HCT116 (cell line): ENCODE data around the gene MOG. TPM values are rescaled to one million over a fixed set of nuclear protein-coding genes. Genes with fewer than 3 reads are reported as not detected.

Experiments used
- ATAC-seq: fragments of 200-7000 bp; cut with Tn5 transposase; 2 replicates; pipeline ENCODE4 v1.9.1; 2020; ENCODE audit warnings: mild to moderate bottlenecking, moderate library complexity
- BruUV-seq: library from RNA; stranded (reverse); fragments of 400-500 nt; replicated peaks from 2 replicates; lab custom pipeline; 2021; lab: Mats Ljungman, UMichigan
- CTCF ChIA-PET: fragments of 300-600 bp; sonication (Branson Sonifier 250); formaldehyde crosslinking; loops from one replicate; lab custom pipeline; 2021; ENCODE audit warnings: antibody characterized with exemption; lab: Charles Lee
- POLR2A ChIA-PET: fragments of 300-600, 350-600 bp; sonication (Branson Sonifier 250); formaldehyde crosslinking; loops from one replicate; lab custom pipeline; 2021; ENCODE audit warnings: antibody characterized with exemption; lab: Charles Lee
- RAD21 ChIA-PET, 2 experiments: fragments of 300-600 bp; sonication (Branson Sonifier 250); formaldehyde crosslinking; loops; one replicate each; lab custom pipeline; 2023; ENCODE audit warnings: low total read pairs in 2 of 2; ENCODE audit not compliant: uncharacterized antibody in 2 of 2, unreplicated experiment in 2 of 2, low non-redundant PET in 1 of 2; lab: Charles Lee
- DNase-seq: peaks from one replicate; pipeline ENCODE4 v3.0.0-alpha.2; 2010; ENCODE audit warnings: low read depth, low spot score
- H2AFZ ChIP-seq: fragments of 200-600 bp; shearing (Covaris generic), sonication (generic); 2 replicates; pipeline ENCODE4 v1.6.1; 2017; ENCODE audit warnings: low read depth, mixed run types, mixed read lengths, antibody characterized with exemption, low read length; ENCODE audit not compliant: poor library complexity, severe bottlenecking
- H3K27ac ChIP-seq: 2 replicates; pipeline ENCODE4 v1.5.1; 2012; ENCODE audit warnings: low read depth, low read length
- H3K27me3 ChIP-seq: fragments of 200-600 bp; sonication (generic); 2 replicates; pipeline ENCODE4 v1.6.1; 2016; ENCODE audit warnings: mixed run types, low read length, mixed read lengths; ENCODE audit not compliant: insufficient read depth
- H3K36me3 ChIP-seq, 2 experiments: fragments of 200-500 bp in 1 of 2; fragments of 200-600 bp in 1 of 2; sonication (Bioruptor generic) in 1 of 2; sonication (generic) in 1 of 2; 2 replicates each; pipeline versions ENCODE4 v1.5.1 to v1.6.1; 2014 to 2016; ENCODE audit warnings: low read length in 2 of 2, inconsistent platforms in 1 of 2, mixed read lengths in 1 of 2, mixed run types in 1 of 2; ENCODE audit not compliant: insufficient read depth in 2 of 2, control insufficient read depth in 1 of 2
- H3K4me1 ChIP-seq, 2 experiments: fragments of 200-600 bp in 1 of 2; sonication (generic) in 1 of 2; 2 replicates each; pipeline versions ENCODE4 v1.5.1 to v1.6.1; 2012 to 2017; ENCODE audit warnings: low read length in 2 of 2, inconsistent platforms in 1 of 2, mild to moderate bottlenecking in 1 of 2, mixed read lengths in 1 of 2, mixed run types in 1 of 2, moderate library complexity in 1 of 2; ENCODE audit not compliant: insufficient read depth in 2 of 2, control insufficient read depth in 1 of 2
- H3K4me2 ChIP-seq: fragments of 200-600 bp; sonication (generic); 2 replicates; pipeline ENCODE4 v1.6.1; 2017; ENCODE audit warnings: mixed run types, low read length, mixed read lengths
- H3K4me3 ChIP-seq, 2 experiments: fragments of 200-600 bp in 1 of 2; sonication (generic) in 1 of 2; replicated peaks in 1 of 2; 2 replicates each; pipeline ENCODE4 v1.5.1; 2011 to 2016; ENCODE audit warnings: low read length in 2 of 2, control low read depth in 1 of 2, low read depth in 1 of 2, mild to moderate bottlenecking in 1 of 2, mixed read lengths in 1 of 2, mixed run types in 1 of 2
- H3K79me2 ChIP-seq: fragments of 200-600 bp; sonication (generic); 2 replicates; pipeline ENCODE4 v1.6.1; 2017; ENCODE audit warnings: mild to moderate bottlenecking, mixed run types, low read length, moderate library complexity, mixed read lengths; ENCODE audit not compliant: insufficient read depth
- H3K9ac ChIP-seq: fragments of 200-600 bp; sonication (generic); 2 replicates; pipeline ENCODE4 v1.6.1; 2016; ENCODE audit warnings: low read length, mixed read lengths
- H3K9me2 ChIP-seq: fragments of 200-600 bp; sonication (generic), shearing (Covaris generic); 2 replicates; pipeline ENCODE4 v1.6.1; 2017; ENCODE audit warnings: mixed run types, mild to moderate bottlenecking, moderate library complexity; ENCODE audit not compliant: insufficient read depth
- H3K9me3 ChIP-seq, 2 experiments: fragments of 200-500 bp in 1 of 2; fragments of 200-600 bp in 1 of 2; sonication (Bioruptor generic) in 1 of 2; sonication (generic) in 1 of 2; 2 replicates each; pipeline ENCODE4 v1.6.1; 2014 to 2017; ENCODE audit warnings: low read length in 2 of 2, mixed read lengths in 2 of 2, inconsistent platforms in 1 of 2, low read depth in 1 of 2, mild to moderate bottlenecking in 1 of 2, mixed run types in 1 of 2, moderate library complexity in 1 of 2; ENCODE audit not compliant: control insufficient read depth in 1 of 2, insufficient read depth in 1 of 2
- H4K20me1 ChIP-seq: fragments of 200-600 bp; sonication (generic), shearing (Covaris generic); 2 replicates; pipeline ENCODE4 v1.6.1; 2017; ENCODE audit warnings: mixed run types, mild to moderate bottlenecking, moderate library complexity; ENCODE audit not compliant: insufficient read depth
- FOSL1 ChIP-seq: IDR thresholded peaks from 2 replicates; pipeline ENCODE4 v1.6.1; 2012; ENCODE audit warnings: low read depth
- RAD21 ChIP-seq: IDR thresholded peaks from 2 replicates; pipeline ENCODE4 v1.6.1; 2012; ENCODE audit warnings: low read depth, mild to moderate bottlenecking
- SIN3A ChIP-seq: IDR thresholded peaks from 2 replicates; pipeline ENCODE4 v1.6.1; 2012; ENCODE audit warnings: low read depth
- ZNF274 ChIP-seq: fragments of 200-500 bp; sonication (Bioruptor generic); IDR thresholded peaks from 2 replicates; pipeline ENCODE4 v1.6.1; 2014; ENCODE audit warnings: mild to moderate bottlenecking, low read depth, low read length, inconsistent platforms
- intact Hi-C: fragments of 100-400 bp; cut with micrococcal nuclease; formaldehyde crosslinking; loops from 2 replicates; pipeline ENCODE4 v1.10.0; 2022
- total RNA-seq: library from RNA; stranded (reverse); gene quantifications from one replicate; pipeline ENCODE4 v1.2.1, GENCODE V29; 2021; ENCODE audit not compliant: unreplicated experiment
- TF ChIP-seq, protein P1 (sequence below): IDR thresholded peaks from 2 replicates; pipeline ENCODE4 v1.6.1; 2012
- TF ChIP-seq, protein P2 (sequence below): IDR thresholded peaks from 2 replicates; pipeline ENCODE4 v1.6.1; 2012; ENCODE audit warnings: low read depth

The MOG gene
- total RNA-seq, 1 experiment from 2014 or later, result not detected

DNA sequence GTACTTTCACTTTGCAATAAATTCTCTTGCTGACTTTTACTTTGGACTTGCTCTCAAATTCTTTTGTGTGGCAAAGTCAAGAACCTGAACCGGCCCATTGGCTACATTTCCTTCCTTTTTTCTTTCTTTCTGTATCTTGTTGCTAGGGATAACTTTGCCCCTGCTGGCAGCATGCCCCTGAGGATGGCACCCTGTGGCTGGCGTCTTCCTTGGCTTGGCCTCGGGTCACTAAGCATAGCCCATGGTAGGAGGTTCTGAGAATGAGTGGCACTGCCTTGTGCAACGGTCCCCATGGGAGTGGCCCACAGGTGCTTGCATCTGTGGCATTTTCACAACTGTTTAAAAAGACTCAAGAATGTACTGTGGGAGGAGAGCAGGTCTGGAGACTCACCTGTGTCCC, 52.3 kb downstream of the MOG start:
- no peak for ATAC-seq

More for the DNA sequence above, 52.3 kb downstream of the MOG start:
- no peak for DNase-seq
- TF ChIP-seq FOSL1 (no peak), ZNF274 (no peak), SIN3A (no peak), RAD21 (no peak)
- TF ChIP-seq, protein P1, sequence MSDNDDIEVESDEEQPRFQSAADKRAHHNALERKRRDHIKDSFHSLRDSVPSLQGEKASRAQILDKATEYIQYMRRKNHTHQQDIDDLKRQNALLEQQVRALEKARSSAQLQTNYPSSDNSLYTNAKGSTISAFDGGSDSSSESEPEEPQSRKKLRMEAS, result no peak
- TF ChIP-seq, protein P2, sequence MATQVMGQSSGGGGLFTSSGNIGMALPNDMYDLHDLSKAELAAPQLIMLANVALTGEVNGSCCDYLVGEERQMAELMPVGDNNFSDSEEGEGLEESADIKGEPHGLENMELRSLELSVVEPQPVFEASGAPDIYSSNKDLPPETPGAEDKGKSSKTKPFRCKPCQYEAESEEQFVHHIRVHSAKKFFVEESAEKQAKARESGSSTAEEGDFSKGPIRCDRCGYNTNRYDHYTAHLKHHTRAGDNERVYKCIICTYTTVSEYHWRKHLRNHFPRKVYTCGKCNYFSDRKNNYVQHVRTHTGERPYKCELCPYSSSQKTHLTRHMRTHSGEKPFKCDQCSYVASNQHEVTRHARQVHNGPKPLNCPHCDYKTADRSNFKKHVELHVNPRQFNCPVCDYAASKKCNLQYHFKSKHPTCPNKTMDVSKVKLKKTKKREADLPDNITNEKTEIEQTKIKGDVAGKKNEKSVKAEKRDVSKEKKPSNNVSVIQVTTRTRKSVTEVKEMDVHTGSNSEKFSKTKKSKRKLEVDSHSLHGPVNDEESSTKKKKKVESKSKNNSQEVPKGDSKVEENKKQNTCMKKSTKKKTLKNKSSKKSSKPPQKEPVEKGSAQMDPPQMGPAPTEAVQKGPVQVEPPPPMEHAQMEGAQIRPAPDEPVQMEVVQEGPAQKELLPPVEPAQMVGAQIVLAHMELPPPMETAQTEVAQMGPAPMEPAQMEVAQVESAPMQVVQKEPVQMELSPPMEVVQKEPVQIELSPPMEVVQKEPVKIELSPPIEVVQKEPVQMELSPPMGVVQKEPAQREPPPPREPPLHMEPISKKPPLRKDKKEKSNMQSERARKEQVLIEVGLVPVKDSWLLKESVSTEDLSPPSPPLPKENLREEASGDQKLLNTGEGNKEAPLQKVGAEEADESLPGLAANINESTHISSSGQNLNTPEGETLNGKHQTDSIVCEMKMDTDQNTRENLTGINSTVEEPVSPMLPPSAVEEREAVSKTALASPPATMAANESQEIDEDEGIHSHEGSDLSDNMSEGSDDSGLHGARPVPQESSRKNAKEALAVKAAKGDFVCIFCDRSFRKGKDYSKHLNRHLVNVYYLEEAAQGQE, result no peak
- intact Hi-C loops, result loop anchor here (5.0 kb wide), 1 partner anchor 43 kb away; no protein-coding TSS in a partner anchor
- H3K4me2 ChIP-seq, result no peak overlapping the region
- no peaks in the 10 kb centered on the region for H3K9me3 ChIP-seq
- no peaks in the 10 kb centered on the region for H3K79me2 ChIP-seq
- no peaks in the 10 kb centered on the region for H3K4me1 ChIP-seq
- BruUV-seq, result no TSS peak
- no peak overlapping the region for H2AFZ ChIP-seq
- ChIA-PET CTCF (interaction anchor here (1.4 kb wide), 1 partner anchor 56 kb away, joined by 5 read pairs; no protein-coding TSS in a partner anchor), RAD21 (no interaction called here), POLR2A (no interaction called here)
- peaks cover 5% of the 10 kb centered on the region; the same call in 1 of the 2 replicates for H3K27me3 ChIP-seq
- no peaks in the 10 kb centered on the region for H4K20me1 ChIP-seq
- H3K27ac ChIP-seq, result no peak overlapping the region
- H3K36me3 ChIP-seq, result no peaks in the 10 kb centered on the region
- H3K9me2 ChIP-seq, result no peaks in the 10 kb centered on the region
- H3K4me3 ChIP-seq, result no peak overlapping the region
- H3K9ac ChIP-seq, result no peak overlapping the region
